Measurements from ENCODE around the gene PDZD7.

DNA sequence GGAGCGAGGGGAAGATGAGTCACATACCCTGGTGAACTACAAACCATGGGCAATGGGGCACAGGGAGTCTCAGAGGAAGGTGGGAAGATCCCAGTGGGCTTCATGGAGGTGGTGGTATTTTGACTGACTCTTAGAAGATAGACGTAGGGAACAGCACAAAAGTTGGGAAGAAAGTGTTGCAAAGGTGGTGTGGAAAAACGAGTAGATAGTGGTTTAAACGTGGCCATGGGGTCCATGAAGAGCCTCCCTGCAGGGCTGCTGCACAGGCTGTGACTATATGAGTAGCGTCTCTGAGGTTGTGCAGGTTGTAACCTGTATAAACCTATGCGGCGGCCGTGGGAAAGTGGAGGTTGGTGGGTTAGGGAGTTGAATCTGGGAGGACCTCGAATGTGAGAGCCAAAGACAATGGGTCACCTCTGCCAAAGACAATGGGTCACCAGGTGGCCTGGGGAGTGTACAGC, 17.5 kb downstream of the PDZD7 start:
- TF ChIP-seq, protein P1, sequence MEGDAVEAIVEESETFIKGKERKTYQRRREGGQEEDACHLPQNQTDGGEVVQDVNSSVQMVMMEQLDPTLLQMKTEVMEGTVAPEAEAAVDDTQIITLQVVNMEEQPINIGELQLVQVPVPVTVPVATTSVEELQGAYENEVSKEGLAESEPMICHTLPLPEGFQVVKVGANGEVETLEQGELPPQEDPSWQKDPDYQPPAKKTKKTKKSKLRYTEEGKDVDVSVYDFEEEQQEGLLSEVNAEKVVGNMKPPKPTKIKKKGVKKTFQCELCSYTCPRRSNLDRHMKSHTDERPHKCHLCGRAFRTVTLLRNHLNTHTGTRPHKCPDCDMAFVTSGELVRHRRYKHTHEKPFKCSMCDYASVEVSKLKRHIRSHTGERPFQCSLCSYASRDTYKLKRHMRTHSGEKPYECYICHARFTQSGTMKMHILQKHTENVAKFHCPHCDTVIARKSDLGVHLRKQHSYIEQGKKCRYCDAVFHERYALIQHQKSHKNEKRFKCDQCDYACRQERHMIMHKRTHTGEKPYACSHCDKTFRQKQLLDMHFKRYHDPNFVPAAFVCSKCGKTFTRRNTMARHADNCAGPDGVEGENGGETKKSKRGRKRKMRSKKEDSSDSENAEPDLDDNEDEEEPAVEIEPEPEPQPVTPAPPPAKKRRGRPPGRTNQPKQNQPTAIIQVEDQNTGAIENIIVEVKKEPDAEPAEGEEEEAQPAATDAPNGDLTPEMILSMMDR (IDR thresholded peaks at IDR 0.05), result no peak
- TF ChIP-seq POLR2A (IDR thresholded peaks at IDR 0.05) (no peak), EP300 (IDR thresholded peaks at IDR 0.05) (no peak)

Data from ovary (tissue), 3 donors.